MM.1S (cell line): ENCODE results near the gene ZNF177.
A peak's percentile ranks its signal among the peaks of the same experiment; 100 is the strongest.

Experiments used
- EZH2 ChIP-seq: fragments of 300-600 bp; sonication (generic); optimal IDR thresholded peaks from 2 replicates; pipeline ENCODE3; 2017; ENCODE audit warnings: low read depth, mild to moderate bottlenecking, antibody characterized with exemption, low read length, mixed read lengths
- EZH2phosphoT487 ChIP-seq: fragments of 300-600 bp; sonication (generic); IDR thresholded peaks from 2 replicates; pipeline ENCODE4 v1.6.1; 2018; ENCODE audit warnings: antibody characterized with exemption, low read length
- TF ChIP-seq, protein P1 (sequence below): fragments of 300-600 bp; sonication (generic); IDR thresholded peaks from 2 replicates; pipeline ENCODE4 v1.5.1; 2016; ENCODE audit warnings: antibody characterized with exemption, low read length, mixed read lengths

DNA sequence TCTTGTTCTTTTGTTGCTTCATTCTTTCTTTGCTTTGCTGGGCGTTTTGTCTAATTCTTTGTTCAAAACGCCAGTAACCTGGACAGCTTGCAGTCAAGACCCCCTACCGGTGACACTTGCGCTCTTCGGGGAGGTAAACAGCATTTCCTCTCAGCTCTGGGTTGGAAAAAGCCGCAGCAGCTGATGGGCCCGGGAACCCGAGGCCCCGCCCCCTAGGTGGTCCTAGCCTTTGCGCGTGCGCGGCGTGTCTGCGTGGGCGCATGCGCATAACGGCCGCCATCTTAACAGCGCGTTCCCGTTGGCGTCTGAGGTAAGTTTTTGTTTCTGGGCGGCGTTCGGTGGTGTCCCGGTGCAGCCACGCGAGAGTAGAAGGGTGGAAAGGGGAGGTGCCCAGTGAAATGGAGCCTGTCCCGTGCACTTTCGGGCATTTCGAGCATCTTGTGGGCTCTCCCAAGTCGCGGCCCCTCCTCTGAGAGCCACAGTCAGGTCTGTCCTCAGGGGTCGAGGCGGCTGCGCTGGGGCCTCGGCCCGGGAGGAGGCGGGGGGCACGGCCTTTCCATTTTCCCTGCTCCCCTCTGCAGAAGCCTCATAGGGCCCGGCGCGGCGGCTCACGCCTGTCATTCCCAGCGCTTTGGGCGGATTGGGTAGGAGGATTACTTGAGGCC lies 38.8 kb upstream of the ZNF177 start, which contains the start of gene ZNF559:
- TF ChIP-seq EZH2 = no peak
- TF ChIP-seq EZH2phosphoT487 = no peak
- TF ChIP-seq, protein P1, sequence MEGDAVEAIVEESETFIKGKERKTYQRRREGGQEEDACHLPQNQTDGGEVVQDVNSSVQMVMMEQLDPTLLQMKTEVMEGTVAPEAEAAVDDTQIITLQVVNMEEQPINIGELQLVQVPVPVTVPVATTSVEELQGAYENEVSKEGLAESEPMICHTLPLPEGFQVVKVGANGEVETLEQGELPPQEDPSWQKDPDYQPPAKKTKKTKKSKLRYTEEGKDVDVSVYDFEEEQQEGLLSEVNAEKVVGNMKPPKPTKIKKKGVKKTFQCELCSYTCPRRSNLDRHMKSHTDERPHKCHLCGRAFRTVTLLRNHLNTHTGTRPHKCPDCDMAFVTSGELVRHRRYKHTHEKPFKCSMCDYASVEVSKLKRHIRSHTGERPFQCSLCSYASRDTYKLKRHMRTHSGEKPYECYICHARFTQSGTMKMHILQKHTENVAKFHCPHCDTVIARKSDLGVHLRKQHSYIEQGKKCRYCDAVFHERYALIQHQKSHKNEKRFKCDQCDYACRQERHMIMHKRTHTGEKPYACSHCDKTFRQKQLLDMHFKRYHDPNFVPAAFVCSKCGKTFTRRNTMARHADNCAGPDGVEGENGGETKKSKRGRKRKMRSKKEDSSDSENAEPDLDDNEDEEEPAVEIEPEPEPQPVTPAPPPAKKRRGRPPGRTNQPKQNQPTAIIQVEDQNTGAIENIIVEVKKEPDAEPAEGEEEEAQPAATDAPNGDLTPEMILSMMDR = peak; percentile 23; the same call in 1 of the 2 replicates
